A673 (cell line): ENCODE results near the gene CRYGN. TPM values are rescaled to one million over a fixed set of nuclear protein-coding genes. Genes with fewer than 3 reads are reported as not detected.

Experiments
- BruUV-seq: library from RNA; stranded (reverse); fragments of 400-500 nt; replicated peaks from 2 replicates; lab custom pipeline; 2021; lab: Mats Ljungman, UMichigan
- CTCF ChIA-PET: fragments of 300-600 bp; sonication (Branson Sonifier 250); formaldehyde crosslinking; loops from one replicate; lab custom pipeline; 2022; ENCODE audit warnings: antibody characterized with exemption; lab: Charles Lee
- POLR2A ChIA-PET: fragments of 300-600 bp; sonication (Branson Sonifier 250); formaldehyde crosslinking; loops from one replicate; lab custom pipeline; 2022; ENCODE audit warnings: antibody characterized with exemption; ENCODE audit not compliant: low non-redundant PET; lab: Charles Lee
- DNase-seq: peaks from one replicate; pipeline ENCODE4 v3.0.0-alpha.2; 2015; ENCODE audit warnings: low spot score
- H3K27ac ChIP-seq: fragments of 200-600 bp; sonication (generic); 2 replicates; pipeline ENCODE4 v1.5.1; 2016; ENCODE audit warnings: mixed run types, low read depth, mild to moderate bottlenecking, mixed read lengths, antibody characterized with exemption, low read length; ENCODE audit not compliant: poor library complexity, severe bottlenecking
- H3K27me3 ChIP-seq: fragments of 200-600 bp; sonication (generic); replicated peaks from 2 replicates; pipeline ENCODE4 v1.6.1; 2017; ENCODE audit warnings: mixed run types, low read depth, mild to moderate bottlenecking, mixed read lengths, antibody characterized with exemption, low read length; ENCODE audit not compliant: insufficient read depth, poor library complexity
- H3K36me3 ChIP-seq: fragments of 200-600 bp; sonication (generic); 2 replicates; pipeline ENCODE4 v1.6.1; 2016; ENCODE audit warnings: mixed run types, mild to moderate bottlenecking, mixed read lengths, antibody characterized with exemption, low read length; ENCODE audit not compliant: insufficient read depth, poor library complexity, severe bottlenecking
- H3K4me1 ChIP-seq: fragments of 200-600 bp; sonication (generic); 2 replicates; pipeline ENCODE4 v1.6.1; 2017; ENCODE audit warnings: mixed run types, mild to moderate bottlenecking, mixed read lengths, antibody characterized with exemption, low read length; ENCODE audit not compliant: insufficient read depth, poor library complexity, severe bottlenecking
- H3K4me3 ChIP-seq: fragments of 200-600 bp; sonication (generic); 2 replicates; pipeline ENCODE4 v1.5.1; 2016; ENCODE audit warnings: low read depth, mixed run types, mild to moderate bottlenecking, mixed read lengths, low read length; ENCODE audit not compliant: poor library complexity, severe bottlenecking
- H3K9me3 ChIP-seq: fragments of 200-600 bp; sonication (generic); 2 replicates; pipeline ENCODE4 v1.6.1; 2016; ENCODE audit warnings: mixed run types, low read depth, mild to moderate bottlenecking, mixed read lengths, antibody characterized with exemption, low read length; ENCODE audit not compliant: poor library complexity, severe bottlenecking
- EZH2 ChIP-seq: fragments of 200-600 bp; sonication (generic); IDR thresholded peaks from 2 replicates; pipeline ENCODE4 v1.6.1; 2017; ENCODE audit warnings: borderline replicate concordance, low read depth, mild to moderate bottlenecking, mixed read lengths, antibody characterized with exemption, low read length; ENCODE audit not compliant: poor library complexity, severe bottlenecking
- intact Hi-C: fragments of 100-400 bp; cut with micrococcal nuclease; formaldehyde crosslinking; loops from one replicate; pipeline ENCODE4 v1.10.0; 2022; ENCODE audit not compliant: unreplicated experiment
- microRNA-seq: library from miRNA; unstranded; fragments of <30 nt; microRNA quantifications from one replicate; pipeline ENCODE4 v1.2.0, GENCODE V29; 2021
- total RNA-seq: library from RNA; stranded (reverse); gene quantifications from 2 replicates; pipeline ENCODE4 v1.2.3, GENCODE V29; 2021
- TF ChIP-seq, protein P1 (sequence below): fragments of 300-800, 200-600 bp; sonication (generic); conservative IDR thresholded peaks from 2 replicates; pipeline ENCODE4 v1.5.1; 2017; ENCODE audit warnings: low read depth, mild to moderate bottlenecking, antibody characterized with exemption, low read length, moderate library complexity, mixed read lengths

Gene CRYGN
- total RNA-seq, 1 experiment from 2014 or later, result 0.13 TPM

DNA sequence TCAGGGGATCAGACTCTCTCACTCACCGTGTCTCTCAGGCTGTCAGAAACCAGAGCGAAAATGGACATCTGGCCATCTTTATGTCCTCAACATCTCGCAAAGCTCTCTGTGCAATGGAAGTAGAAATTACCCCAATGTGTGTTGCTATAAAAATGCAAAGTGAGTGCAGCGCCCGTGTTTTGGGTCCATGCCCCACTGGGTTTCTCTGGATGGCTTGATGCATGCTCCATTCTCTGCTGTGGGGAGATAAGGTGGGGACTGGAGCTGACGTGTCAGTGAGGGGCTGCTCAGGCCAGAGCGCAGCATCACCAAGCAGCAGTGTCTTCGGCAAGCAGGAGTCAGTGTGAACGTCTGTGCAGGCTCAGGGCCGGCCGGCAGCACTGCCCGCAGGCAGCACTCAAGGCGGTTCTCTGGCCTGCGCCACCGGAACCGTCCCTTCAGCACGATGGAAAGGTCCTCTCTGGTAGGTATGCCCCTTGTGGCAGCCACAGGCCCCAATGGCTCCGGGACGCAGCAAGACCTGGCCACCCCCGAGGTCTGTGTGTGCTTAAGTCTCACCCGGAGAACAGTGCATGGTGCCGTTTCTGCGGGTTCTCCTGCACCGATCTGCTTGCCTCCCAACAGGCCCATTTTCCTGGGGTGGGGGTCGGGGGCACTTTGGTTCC lies 60.3 kb downstream of the CRYGN start:
- no peak for DNase-seq
- Histone ChIP-seq H3K4me3 (no peak overlapping the region), H3K27me3 (peaks cover 22% of the 10 kb centered on the region), H3K4me1 (peaks cover 10% of the 10 kb centered on the region), H3K9me3 (no peaks in the 10 kb centered on the region), H3K27ac (no peak overlapping the region), H3K36me3 (no peaks in the 10 kb centered on the region)
- TF ChIP-seq EZH2, result no peak
- TF ChIP-seq, protein P1, sequence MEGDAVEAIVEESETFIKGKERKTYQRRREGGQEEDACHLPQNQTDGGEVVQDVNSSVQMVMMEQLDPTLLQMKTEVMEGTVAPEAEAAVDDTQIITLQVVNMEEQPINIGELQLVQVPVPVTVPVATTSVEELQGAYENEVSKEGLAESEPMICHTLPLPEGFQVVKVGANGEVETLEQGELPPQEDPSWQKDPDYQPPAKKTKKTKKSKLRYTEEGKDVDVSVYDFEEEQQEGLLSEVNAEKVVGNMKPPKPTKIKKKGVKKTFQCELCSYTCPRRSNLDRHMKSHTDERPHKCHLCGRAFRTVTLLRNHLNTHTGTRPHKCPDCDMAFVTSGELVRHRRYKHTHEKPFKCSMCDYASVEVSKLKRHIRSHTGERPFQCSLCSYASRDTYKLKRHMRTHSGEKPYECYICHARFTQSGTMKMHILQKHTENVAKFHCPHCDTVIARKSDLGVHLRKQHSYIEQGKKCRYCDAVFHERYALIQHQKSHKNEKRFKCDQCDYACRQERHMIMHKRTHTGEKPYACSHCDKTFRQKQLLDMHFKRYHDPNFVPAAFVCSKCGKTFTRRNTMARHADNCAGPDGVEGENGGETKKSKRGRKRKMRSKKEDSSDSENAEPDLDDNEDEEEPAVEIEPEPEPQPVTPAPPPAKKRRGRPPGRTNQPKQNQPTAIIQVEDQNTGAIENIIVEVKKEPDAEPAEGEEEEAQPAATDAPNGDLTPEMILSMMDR, result no peak
- no TSS peak for BruUV-seq
- ChIA-PET CTCF (no interaction called here), POLR2A (no interaction called here)
- intact Hi-C loops, result no loop called here

DNA sequence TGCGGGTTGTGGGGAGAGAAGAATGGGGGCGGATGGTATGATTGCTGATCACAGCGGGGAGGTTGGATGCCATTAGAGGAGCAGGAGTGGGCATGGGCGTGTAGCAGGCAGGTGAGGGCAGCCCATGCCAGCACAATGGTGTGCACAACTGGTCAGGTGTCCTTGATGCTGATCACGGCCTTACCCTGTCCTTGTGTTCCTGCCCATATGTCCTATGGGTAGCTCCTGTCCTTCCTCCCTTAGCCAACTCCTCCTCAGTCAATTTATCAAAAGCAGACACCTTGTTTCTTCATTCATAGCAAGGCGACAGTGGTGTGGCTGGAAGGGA lies 60.8 kb downstream of the CRYGN start:
- no peak overlapping the region for H3K4me3 ChIP-seq
- H3K4me1 ChIP-seq, result peaks cover 10% of the 10 kb centered on the region
- DNase-seq, result no peak
- CTCF ChIA-PET, result no interaction called here
- H3K9me3 ChIP-seq, result no peaks in the 10 kb centered on the region
- POLR2A ChIA-PET, result no interaction called here
- intact Hi-C loops, result no loop called here
- H3K36me3 ChIP-seq, result no peaks in the 10 kb centered on the region
- H3K27ac ChIP-seq, result no peak overlapping the region
- H3K27me3 ChIP-seq, result peaks cover 22% of the 10 kb centered on the region
- BruUV-seq, result no TSS peak
- TF ChIP-seq, protein P1, result no peak
- TF ChIP-seq EZH2, result no peak

Small RNA genes lying within 50 kb of the gene (microRNA-seq; reads per million reads assigned to microRNA genes)
- not detected for gene MIR3907

Other genes starting within 250 kb of the CRYGN start
- not detected in 2 replicates for gene H2BK1, start 229.7 kb downstream of the CRYGN start, total RNA-seq
- 65.5 and 69.0 TPM in 2 replicates for gene ABCF2, start 212.9 kb downstream of the CRYGN start, total RNA-seq
- gene CHPF2, start 207.7 kb downstream of the CRYGN start, total RNA-seq, result 22.5 and 27.1 TPM in 2 replicates
- 44.8 and 52.1 TPM in 2 replicates for gene SMARCD3, start 191.4 kb downstream of the CRYGN start, total RNA-seq
- gene NUB1, start 98.3 kb downstream of the CRYGN start, total RNA-seq, result 36.9 and 39.4 TPM in 2 replicates
- 0.86 and 1.9 TPM in 2 replicates for gene WDR86, start 30.1 kb downstream of the CRYGN start, total RNA-seq
- gene RHEB, start 79.8 kb upstream of the CRYGN start, total RNA-seq, result 127 and 136 TPM in 2 replicates